GM19023 (cell line): ENCODE measurements around the gene NPAS1.

Experiments used
- ATAC-seq: cut with Tn5 transposase; IDR thresholded peaks from one replicate; pipeline ENCODE4 v1.9.1; 2021; ENCODE audit warnings: mild to moderate bottlenecking, moderate library complexity; ENCODE audit not compliant: unreplicated experiment

Gene NPAS1, protein sequence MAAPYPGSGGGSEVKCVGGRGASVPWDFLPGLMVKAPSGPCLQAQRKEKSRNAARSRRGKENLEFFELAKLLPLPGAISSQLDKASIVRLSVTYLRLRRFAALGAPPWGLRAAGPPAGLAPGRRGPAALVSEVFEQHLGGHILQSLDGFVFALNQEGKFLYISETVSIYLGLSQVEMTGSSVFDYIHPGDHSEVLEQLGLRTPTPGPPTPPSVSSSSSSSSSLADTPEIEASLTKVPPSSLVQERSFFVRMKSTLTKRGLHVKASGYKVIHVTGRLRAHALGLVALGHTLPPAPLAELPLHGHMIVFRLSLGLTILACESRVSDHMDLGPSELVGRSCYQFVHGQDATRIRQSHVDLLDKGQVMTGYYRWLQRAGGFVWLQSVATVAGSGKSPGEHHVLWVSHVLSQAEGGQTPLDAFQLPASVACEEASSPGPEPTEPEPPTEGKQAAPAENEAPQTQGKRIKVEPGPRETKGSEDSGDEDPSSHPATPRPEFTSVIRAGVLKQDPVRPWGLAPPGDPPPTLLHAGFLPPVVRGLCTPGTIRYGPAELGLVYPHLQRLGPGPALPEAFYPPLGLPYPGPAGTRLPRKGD

DNA sequence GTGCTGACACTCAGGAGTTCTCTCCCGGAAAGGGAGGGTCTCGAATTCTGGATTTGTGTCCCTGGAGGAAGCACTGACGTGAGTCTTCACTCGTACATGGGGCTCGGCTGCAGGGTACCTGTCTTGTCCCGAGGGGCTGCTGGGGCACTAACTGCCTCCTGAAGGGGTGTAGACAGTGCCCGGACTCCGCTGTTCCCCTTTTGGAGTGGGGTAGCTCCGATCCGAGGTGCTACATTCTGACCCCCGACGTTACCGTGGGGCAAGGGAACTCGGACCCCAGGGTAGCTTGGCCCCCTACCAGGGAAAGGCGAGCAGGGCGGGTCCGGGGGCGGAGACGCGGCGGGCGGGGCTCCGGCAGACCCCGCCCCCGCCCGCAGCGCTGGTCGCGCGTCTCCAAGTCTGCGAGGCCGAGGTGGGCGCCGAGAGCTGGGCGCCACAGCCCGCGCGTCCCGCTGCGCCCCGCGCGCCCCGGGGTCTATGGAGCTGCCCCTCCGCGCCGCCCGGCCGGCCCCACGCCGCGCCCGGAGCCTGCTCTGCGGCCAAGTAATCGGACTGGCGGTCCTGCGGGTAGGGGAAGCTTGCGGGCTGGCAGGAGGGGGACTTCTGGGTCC lies at the start of gene NPAS1:
NPAS1 (plus strand) TSS at position 407 of the 611 bp plus-strand sequence. CDS start 1,211 bp downstream, outside the sequence.
- no peak for ATAC-seq

DNA sequence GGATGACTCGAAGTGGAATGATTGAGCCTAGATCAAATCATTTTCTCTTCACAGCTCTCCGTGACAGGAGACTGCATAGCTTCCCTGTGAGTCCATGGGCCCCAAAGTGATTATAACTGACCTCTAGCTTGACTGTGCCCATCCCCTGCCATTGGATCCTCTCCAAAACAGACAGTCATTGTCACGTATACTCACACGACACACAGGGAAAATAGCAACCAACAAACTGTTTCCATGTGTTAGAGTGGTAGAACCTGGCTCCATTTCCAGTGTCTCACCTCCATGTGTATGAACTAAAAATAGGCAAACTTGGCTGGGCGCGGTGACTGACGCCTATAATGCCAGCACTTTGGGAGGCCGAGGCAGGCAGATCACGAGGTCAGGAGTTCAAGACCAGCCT lies 48.8 kb upstream of the NPAS1 start:
- no peak for ATAC-seq

DNA sequence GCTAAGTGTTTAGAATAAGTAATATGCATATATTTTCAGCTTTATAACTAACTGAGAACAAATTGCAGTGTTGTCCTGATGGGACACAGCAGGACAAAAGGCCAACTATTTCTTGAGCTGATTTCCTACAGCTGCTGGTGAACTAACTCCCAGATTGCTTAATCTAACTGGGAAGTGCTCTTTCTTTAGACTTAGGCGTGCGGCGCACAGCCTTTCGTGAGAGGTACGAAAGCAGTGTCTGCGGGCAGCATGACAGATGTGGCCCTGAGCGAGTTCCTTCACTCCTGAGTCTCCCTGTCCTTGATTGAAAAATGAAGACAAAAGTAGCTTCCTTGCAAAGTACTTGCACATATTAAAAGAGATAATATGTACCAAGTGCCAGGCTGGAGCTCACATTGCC lies 47.3 kb upstream of the NPAS1 start:
- no peak for ATAC-seq

DNA sequence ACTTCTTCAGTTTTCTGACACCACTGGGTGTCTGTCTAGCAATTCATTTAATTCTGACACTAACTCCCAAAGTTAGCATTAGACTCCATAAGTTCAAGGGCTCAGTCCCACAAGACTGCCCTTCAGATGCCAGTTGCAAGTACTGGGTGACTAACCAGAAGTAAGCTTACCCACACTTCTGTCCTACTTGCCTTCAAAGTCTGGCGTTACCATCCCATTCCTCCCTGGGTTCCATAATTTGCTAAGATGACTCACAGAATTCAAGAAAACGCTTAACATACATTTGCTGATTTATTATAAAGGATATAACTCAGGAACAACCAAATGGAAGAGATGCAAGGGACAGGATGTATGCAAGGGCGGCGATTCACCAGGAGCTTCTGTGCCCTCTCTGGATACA lies 45.5 kb upstream of the NPAS1 start:
- ATAC-seq: no peak

DNA sequence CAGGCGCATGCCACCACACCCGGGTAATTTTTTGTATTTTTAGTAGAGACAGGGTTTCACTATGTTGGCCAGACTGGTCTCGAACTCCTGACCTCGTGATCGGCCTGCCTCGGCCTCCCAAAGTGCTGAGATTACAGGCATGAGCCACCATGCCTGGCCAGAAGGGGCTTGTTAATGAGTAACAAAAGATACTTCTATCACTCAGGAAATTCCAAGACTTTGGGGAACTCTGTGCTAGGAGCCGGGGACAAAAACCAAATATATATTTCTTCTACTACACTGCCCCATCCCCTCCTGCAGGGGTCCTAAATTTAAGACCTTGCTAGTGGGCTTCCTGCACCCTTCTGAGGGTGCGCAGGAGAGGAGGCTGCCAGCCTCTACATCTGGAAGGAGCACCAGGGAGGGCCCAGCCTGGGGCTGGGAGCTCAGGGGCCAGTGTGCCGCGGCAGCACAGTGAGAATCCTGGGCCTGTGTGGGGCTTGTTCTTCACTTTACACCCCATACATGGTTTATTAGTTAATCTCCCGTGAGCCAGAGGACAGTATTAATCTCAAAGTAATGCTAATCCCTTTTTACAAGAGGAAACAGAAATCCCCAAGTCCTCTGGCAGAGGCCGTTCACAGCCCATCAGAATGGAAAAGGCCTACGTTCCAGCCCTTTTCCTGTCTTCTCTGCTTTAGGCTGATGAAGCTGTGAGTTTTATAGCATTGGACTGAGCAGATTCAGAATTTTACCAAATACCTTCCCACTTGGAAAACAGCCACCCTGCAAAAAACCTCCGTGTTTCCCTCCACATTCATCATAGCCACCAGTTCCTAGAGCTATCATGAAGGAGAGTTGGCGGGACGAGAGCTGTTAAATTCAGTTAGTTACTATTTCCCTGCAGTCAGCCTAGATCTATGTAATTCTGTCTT lies 44.4 kb upstream of the NPAS1 start:
- ATAC-seq: no peak

DNA sequence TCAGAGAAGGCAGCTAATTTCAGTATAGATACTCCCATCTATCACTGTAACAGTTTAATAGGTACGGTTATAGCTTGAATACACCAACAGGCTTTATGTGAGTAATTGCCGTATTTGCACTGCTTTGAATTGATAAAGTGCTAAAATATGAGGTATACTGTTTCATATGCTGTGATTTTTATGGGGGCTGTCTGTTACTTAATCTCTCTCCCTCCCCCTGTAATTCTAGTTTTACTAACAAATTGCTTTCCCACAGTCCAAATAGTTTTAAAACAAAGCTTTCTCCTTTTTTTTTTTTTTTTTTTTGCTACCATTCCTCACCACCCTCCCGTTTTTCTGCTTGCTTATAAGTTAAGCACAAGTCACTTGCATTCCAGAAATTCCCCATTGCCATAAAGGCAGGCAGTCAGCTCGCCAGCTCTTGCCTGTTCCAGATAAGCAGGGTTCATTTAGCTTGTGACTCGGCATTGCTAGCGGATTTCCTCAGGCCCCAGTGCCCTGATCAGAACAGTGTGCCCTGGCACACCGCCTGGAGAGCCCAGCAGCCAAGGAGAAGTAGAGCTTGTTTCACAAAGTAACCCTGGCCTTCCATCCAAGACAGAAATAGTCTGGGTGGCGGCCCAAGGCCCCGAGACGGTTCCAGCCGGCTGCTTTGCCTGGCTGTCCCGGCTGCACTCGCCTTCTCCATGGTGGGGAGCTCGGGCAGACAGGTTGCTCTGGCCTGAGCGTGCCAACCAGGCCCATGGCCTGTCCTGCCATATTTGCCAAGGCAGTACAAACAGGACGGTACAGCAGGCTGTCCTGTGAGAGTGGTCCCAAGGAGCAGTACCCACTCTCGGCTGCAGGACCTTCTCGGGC lies 43.5 kb upstream of the NPAS1 start:
- ATAC-seq: no peak

DNA sequence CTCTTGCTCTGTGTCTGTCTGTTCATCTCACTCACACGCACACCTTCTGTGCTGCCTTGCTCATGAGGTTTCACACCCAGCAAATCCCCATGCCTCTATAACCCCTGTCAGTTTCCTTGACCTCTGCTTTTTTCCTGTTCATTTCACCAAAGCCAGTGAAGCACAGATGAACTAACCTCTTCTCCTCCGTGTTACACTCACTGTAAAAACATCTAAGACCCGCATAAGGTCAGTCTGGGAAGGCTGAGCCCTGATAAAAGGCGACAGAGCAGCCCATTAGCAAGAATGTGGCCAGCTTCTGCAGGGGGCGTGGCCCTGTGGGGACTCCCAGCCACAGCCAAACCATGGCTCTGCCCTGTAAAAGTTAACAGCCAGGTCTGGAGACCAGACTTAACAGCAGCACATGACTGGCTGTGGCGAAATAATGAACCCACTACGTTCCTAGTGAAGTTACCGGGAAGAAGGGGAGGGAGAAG lies 42.8 kb upstream of the NPAS1 start:
- no peak for ATAC-seq

DNA sequence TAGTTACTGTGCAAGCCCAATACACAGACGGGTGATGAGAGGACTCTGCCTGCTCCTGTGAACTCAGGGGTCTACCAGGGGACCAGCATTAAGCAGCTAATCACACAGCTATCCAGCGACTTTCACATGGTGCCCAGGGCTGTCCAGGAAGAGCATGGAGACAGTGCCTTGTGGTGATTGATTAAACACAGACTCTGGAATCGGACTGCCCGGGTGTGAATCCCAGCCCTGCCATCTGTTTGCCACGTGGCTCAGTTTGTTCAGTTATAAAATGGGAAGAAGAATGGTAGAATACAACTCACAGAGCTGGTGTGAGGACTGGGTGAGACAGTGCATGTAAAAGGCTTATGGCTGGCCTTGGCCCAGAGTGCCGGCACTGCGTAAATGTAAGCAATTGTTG lies 42.1 kb upstream of the NPAS1 start:
- ATAC-seq: no peak

DNA sequence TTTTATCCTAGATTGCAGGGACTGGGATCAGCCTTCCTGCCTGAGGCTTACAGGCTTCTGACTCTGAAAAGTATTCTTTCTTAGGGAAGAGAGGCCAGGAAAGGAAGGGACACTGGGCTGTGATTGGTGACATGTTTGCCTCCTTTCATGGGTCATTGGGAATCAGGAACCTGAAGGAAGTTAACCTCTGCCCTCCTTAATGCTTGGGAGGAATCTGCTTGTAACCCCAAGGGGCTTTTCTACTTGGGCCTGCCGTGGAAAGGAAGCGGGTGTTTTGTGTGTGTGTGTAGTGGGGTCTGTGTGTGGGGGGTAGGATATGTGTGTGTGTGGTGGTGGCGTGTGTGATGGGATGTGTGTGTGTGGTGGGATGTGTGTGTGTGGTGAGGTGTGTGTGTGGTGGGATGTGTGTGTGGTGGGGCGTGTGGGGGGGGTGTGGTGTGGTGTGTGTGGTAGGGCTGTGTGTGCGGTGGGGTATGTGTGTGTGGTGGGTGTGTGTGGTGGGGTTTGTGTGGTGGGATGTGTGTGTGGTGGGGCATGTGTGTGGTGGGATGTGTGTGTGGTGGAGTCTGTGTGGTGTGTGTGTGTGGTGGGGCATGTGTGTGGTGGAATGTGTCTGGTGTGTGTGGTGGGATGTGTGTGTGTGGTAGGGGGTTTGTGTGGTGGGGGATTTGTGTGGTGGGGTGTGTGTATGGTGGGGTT lies 41.3 kb upstream of the NPAS1 start:
- no peak for ATAC-seq

DNA sequence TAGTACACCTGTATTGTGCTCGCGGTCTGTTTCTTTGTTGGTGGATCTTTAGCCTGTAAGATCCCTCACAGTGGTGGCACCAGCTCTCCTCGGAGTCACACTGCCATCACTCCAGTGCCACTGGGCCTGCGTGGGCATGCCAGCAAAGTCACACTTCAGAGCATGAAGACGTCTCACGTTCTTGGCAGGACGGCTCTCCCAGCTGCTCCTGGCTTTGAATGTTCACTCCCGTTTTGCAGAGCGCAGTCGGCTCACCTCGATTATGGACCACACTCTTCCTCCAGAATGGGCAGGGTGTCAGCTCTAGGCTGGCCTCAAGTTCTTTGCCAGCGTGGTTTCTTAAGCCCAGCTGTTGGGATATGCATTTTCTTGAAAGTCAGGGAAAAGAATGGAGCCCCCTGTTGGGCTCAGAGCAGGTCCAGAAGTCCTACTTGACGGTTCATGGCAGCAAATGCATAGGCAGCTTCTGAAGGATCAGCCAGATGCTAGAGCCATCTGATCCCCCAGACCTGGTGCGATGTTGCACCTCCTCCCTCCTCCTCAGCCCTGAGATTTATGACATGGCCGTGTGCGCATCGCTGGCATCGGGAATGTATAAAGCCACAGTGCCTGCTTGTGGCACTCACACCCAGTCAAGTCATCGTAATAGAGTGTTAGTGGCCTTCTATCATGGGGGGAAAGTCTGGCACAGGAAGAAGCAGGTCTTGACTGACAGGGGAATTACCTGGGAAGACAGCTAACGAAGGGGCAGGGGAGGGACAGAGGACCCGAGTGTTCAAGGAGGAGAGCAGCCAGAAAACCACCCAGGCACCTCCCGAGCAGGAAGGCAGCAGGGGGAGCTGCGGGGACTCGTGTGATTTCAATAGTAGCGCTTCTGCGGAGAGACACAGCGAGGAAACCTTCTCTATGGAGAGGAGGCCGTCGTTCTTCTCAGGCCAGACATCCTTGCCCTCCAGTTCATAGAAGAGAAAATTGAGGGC lies 40.2 kb upstream of the NPAS1 start:
- ATAC-seq: no peak

DNA sequence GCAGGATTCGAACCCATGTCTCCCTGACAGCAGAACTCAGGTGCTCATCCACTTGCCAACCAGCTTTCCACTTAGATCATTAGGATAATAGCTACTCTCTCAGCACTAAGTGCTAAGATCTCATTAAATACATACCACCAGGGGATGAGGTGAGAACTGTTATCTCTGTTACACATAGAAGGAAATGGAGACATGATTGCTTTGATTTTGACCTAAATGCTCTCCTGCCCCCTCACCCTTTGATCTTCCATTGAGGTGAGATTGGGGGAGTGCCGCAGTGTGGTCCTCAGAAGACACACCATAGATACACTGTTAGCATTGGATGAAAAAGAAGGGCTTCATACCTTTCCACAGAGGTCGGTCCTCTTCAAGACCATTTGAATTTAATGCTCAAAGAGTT lies 38.9 kb upstream of the NPAS1 start:
- no peak for ATAC-seq

DNA sequence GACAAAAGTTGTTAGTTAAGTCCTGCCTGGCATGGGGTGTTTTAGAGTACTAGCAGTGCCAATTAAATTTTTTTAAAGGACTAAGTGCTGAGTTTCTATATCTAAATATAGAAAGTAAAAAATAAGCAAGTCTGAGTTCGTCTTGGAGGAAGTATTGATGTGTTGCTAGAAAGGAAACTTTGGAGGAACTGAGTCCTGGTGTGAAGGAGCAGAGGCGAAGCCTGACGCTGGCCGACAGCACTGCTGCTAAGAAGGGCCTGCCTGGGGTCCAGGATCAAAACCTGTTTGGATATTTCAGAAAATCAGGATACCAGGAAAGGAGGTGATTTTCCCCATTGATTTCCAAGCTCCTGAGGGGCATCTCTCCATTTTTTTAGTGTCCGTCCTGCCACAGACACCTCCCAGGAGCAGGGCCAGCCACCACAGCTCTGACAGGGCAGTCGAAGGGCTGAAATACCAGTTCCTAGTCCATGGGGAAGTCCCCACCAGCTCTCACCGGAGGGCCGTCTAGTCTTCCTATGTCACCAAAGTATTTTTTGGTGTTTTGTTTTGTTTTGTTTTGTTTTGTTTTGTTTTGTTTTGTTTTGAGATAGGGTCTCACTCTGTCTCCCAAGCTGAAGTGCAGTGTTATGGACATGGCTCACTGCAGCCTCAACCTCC lies 38.2 kb upstream of the NPAS1 start:
- no peak for ATAC-seq

DNA sequence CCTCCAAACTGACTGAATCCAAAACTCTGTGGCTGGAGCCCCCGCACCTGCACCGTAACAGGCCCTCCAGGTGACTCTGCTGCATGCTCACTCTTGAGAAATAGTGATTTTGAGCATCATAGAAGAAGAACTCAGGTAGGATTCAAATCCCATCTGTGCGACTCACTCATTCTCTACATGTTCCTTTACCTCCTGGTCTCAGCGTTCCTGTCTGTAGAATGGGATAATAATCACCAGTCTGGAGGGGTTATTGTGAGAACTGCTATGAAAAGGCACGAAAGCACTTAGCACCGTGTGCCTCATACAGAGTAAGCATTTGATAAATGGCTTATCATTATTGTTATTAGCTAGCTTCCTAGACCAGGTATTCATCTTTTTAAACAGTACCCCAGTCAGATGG lies 36.5 kb upstream of the NPAS1 start:
- ATAC-seq: no peak

DNA sequence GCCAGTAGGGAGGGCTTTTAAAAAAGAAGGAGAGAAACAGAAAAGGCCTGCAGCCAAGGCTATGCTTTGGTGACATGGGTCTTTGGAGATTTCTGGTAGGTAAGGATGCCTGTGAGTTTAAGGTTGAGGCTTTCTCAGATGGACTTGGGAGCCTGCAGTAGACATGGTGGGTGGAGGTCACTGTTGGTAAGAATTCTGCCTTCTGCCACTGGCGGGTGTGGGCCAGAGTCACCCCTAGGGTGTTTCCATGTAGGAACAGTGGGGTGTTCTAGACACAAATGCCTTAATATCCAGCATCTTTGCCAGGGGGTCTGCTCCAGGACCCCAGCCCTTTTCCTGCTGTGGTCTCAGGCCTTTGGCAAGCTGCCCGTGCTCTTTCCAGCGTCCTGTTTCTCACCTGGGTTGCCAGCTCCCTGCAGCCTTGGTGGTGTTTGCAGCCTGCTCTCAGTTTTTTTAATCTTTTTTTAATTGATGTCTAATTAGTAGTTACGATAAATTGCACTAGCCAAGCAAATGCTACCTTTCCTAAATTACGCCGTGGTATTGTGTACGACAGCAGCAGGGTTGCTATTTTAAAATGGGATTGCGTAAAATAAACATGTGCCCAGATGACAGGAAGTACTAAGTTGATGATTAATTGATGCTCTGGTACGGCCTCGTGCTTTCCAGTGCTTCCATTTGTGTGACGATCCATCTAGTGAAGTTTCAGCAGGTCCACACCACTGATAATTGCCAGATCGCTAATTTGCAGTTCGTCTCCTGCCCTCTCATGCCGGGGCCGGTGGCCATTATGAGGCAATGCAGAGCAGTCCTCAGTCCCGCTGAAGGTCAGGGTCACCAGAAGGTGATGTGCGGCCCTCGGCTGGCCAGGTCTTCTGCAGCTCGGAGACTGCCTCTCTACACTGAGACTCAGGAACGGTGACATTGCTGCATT lies 35.3 kb upstream of the NPAS1 start:
- no peak for ATAC-seq

DNA sequence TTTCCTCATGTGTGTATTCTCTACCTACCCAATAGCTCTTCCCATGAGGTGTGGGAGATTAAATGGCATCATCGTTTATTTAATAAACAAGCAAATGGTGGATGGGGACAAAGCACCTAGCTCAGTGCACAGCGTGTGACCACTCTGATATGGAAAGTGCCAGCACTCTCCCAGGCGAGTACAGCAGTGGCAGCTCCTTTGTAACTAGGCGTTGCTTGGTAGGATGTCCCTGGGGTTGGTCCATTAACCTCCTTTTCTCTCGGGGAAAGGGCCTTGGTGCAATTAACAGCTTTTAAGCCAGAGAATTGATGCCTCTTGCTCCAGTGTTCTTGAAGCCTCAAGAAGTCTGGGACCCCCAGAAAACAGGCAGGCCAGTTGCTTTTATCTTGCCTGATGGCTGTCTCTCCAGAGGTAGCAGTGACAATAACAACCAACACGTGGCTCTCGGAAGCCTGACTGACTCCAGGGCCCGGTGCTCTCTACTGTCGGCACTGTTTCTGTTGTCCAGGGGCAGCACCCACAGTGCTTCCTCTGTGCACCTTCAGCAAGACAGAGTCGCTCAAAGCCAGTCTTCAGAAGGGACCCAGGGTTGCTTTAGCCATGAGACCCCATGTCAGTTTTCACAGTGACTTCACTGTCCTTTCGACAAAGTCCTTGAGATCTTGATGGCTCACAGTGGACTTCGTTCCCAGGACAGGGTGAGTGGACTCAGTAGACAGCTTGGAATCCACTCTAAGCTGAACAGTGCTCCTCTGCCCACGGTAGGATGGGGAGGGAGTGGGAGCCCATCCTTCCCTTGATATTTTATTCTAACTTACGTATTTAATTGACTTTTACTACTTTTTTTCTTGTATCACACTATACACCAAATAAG lies 33.9 kb upstream of the NPAS1 start:
- ATAC-seq: no peak
